GM18868 (cell line): ENCODE measurements around the gene SETX.

Experiments used
- ATAC-seq: cut with Tn5 transposase; IDR thresholded peaks from one replicate; pipeline ENCODE4 v1.9.1; 2021; ENCODE audit warnings: mild to moderate bottlenecking, moderate library complexity; ENCODE audit not compliant: unreplicated experiment

Gene SETX

DNA sequence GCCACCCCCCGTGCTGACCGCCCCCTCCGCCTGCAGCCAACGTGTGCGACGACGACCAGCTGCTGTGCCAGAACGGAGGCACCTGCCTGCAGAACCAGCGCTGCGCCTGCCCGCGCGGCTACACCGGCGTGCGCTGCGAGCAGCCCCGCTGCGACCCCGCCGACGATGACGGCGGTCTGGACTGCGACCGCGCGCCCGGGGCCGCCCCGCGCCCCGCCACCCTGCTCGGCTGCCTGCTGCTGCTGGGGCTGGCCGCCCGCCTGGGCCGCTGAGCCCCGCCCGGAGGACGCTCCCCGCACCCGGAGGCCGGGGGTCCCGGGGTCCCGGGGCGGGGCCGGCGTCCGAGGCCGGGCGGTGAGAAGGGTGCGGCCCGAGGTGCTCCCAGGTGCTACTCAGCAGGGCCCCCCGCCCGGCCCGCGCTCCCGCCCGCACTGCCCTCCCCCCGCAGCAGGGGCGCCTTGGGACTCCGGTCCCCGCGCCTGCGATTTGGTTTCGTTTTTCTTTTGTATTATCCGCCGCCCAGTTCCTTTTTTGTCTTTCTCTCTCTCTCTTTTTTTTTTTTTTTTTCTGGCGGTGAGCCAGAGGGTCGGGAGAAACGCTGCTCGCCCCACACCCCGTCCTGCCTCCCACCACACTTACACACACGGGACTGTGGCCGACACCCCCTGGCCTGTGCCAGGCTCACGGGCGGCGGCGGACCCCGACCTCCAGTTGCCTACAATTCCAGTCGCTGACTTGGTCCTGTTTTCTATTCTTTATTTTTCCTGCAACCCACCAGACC is 112.8 kb downstream of the SETX start:
- peak; percentile 6 for ATAC-seq

DNA sequence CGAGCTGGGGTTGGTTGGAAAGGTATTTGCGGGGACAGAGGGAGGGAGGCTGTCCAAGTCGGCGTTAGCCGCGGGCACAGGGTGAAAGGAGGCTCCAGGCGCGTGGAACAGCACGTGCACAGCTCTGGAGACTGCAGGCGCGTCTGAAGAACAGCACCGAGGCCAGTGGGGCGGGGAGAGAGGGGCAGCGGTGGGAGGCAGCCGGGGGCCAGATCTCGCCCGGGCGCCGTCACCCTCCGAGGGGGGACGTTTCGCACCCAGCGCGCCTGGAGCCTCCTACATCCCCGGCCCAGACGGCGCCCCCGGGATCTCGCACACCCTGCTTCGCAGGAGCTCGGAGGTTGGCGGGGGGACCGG is 113.3 kb downstream of the SETX start:
- no peak for ATAC-seq

GRCh38 chr9:132240841-132241482 is 113.8 kb downstream of the SETX start:
- ATAC-seq = peak; percentile 72

- ATAC-seq = no peak
These were observed 114.6 kb downstream of the SETX start for GRCh38 chr9:132239999-132240840.

- no peak for ATAC-seq
These were observed 115.3 kb downstream of the SETX start for GRCh38 chr9:132239518-132239917.

DNA sequence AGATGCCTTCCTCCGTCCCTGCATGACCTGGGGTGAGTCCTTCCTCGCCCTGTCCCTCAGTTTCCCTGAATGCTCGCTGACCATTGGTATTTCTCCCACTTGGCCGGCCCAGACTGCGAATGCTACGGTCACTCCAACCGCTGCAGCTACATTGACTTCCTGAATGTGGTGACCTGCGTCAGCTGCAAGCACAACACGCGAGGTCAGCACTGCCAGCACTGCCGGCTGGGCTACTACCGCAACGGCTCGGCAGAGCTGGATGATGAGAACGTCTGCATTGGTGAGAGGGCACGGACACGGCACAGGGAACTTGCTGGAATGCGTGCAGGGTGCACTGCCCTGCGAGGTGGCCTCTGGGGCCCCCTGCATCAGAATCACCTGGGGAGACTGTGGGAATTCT is 115.8 kb downstream of the SETX start:
- no peak for ATAC-seq

DNA sequence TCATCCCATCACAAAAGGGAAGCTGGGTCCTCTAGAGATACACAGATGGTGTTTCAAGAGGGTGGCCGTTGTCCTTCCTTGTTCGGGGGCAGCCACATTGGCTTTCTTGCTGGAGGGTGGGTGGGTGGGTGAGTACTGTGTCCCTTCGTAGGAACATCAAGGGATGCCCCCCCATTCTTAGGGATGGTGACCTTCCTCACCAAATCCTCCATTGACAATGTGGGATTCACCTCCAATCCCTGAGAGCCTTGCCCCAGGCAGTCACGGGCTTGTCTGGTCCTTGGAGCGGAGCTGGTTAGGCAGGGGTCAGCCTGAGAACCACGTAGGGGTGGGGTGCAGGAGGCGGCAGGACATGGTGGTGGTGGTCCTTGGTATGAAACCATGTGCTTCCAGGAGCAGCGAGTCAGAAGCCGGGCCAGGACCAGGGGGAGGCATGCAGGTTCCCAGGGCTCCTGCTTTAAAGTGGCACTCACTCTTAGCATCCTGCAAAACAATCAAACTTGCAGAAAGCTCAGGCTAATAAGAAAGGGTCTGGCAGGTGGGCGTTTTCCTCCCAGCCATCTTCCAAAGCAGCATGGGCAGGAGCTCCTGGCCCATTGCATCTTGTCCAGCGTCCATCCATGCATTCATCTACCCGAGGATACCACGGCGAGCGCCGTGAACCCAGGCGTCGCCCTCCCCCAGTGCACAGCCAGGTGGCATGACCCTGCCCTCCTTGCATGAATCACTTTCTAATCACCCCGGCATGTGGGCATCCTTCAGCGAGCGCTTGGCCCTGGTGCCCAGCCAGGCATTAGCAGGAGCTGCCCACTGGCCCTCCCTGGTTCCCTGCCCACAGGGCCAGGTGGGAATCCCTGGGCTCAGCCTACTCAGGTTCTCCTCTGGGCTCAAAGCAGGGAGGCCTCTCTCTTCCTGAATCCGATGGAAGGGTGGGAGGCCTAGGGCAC is 116.5 kb downstream of the SETX start:
- no peak for ATAC-seq

DNA sequence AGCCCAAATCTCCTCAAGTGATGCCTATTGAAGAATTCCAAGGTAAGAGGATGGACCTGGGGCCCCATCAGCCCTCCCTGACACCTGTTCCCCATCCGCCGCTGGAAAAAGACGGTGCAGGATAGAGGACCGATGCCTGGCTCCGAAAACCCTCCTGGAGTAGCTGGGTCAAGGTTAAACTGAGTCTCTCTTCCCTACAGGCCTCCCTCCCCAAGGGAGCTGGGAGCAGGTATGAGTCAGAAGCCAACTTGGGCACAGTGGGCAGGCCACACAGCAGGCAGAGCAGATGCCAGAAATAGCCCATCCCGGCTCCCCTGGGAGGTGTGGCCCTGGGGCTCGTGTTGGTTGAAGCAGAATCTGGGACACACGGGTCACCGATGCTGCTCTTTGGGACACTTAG is 117.3 kb downstream of the SETX start:
- no peak for ATAC-seq

DNA sequence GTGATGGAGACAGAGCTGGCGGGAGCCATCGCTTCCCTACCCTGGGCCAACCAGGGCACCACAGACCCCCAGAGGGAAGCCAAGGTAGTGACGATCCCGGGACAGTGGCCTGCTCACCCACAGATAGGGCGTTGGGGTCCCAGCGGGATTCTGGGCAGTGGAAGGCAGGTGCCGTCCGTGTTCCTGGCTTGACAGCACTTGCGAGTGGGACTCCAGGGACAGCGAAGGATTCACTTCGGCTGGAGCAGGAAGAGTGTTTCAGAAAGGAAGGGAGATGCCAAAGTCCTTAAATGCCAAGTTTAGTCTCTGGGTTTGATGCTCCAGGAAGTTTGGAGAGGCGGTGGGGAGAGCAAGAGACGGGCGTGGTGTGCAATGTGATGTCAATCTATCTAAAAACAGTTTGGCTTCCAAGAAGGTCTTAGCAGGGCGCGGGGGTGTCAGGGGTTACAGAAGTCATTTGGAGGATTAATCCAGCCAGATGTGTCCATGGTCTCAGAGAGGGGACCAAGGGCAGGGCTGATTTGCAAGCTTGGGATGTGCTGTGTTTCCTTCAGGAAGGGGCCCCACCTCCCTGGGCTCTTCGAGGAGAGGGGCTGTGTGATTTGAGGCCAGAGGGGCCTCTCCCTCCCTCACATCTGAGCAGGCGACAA is 118.0 kb downstream of the SETX start:
- no peak for ATAC-seq

- no peak for ATAC-seq
These were observed 118.7 kb downstream of the SETX start for GRCh38 chr9:132235894-132236661.

DNA sequence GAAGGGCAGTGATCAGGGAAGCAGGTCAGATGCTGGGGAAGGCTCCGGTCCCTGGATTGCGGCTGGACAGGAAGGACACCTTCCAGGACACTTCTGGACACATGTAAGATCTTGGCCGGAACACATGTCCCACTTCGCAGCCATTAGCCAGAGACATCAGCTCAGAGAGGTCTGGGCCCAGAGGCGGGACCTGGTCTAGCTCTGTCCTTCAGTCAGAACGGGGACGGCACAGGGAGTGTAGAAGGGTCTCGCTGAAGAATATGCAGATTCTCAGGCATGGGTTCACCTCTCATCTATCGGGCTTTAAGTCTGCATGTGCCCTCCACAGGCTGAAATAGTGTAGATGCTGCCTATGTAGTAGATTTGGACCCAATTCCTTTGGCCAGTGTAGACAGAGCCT is 119.7 kb downstream of the SETX start:
- no peak for ATAC-seq

DNA sequence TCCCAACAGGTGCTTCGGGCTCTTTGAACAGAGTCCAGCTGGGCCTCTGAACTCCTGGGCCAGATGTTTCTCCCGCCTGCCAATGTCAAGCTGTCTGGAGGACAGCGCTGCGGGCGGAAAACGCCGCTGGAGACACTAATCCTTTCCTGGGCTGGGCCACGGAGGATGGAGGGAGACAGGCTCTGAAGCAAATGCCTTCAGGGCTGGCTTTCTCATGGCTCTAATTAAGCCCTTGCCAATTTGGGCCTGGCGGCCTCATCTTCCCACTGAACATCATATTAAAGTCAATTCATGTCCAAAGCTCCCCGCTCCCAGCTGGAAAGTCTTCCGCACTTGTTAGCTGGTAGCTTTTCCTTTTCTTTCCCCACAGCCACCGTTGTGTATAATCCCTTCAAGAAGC is 120.3 kb downstream of the SETX start:
- ATAC-seq = no peak

DNA sequence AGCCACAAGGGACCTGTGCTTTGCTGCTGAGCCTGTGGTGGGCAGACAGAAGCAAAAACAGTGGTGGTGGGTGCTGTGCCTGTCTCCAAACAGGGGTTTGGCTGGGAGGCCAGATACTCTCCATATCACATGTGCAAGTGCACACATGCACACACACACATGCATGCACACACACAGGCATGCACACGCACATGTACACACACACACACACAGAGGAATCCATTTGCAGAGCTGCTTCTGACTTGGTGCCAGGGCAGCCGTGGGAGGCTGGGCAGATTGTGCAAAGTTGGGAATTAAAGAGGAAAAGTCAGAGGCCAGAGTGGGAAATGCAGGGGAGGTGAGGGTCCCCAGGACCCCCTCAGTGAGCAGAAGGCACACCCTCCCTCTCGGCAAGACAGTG is 121.6 kb downstream of the SETX start:
- ATAC-seq = no peak

GRCh38 chr9:132232522-132232921 is 122.3 kb downstream of the SETX start:
- ATAC-seq = no peak

- no peak for ATAC-seq
These were observed 123.6 kb downstream of the SETX start for GRCh38 chr9:132231019-132231701.

GRCh38 chr9:132230605-132231004 is 124.2 kb downstream of the SETX start:
- no peak for ATAC-seq

GRCh38 chr9:132228062-132228461 is 126.7 kb downstream of the SETX start:
- no peak for ATAC-seq

GRCh38 chr9:132226571-132227430 is 128.0 kb downstream of the SETX start:
- ATAC-seq = no peak
